Measurements from ENCODE around the gene CASQ1.

CASQ1 gene

DNA sequence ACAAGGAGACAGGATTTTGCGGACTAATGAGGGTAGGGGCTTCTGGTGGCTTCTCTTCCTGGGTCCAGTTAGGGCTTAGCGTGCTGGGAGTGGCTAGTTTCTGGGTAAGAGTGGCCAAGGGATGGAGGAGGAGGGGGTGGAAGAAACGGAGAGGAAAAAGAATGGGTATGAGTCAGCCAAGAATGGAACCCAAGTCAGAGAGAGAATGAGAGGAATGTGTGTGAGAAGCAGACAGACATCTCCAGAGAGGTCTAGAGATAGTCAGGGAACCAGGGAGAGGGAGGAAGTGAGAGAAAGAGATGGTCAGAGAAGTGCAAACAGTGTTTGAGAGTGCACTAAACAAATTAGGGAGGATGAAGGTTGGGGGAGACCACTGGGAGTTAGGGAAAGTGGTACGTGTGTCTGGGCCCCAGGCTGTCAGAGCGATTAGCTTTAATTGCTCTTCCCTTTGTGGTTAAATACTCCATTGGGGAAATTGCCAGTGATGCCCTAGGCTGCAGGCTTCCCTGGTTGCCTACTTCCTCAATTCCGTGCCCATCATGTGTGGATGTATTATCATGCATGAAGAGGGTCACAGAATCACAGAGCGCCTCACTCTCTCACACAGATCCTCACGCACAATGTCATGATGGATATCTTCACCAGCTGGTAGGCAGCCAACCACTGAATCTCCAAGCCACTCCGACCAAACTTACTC, 16.2 kb downstream of the CASQ1 start:
- no peak for DNase-seq

DNA sequence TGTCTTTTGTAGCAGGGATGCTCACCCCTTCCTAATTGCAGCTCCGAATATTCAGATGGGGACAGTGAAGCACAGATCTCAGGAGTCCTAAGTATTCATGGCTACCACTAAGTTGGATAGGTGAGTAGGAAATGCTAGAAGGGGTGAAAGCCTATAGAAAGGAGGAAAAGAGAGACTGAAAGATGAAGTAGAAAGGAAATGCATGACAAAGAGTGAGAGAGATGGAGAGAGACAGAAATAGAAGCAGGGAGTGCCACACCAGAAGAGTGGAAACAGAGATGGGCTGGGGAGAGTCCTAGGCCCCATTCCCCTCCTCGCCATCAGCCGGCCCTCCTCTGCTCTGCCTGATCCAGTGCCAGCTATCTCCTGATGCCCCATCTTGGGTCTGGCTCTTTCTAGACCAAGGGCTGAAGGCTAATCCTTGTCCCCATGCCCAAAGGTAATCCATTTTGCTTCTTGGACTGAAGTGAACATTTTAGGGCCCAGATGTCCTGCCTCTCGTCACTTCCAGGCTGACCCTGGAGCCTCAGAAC, 16.8 kb downstream of the CASQ1 start:
- no peak for DNase-seq

- no peak for DNase-seq
These were observed 17.6 kb downstream of the CASQ1 start for GRCh38 chr1:160207771-160208556.

- DNase-seq: no peak
These were observed 18.4 kb downstream of the CASQ1 start for GRCh38 chr1:160208557-160209320.

DNA sequence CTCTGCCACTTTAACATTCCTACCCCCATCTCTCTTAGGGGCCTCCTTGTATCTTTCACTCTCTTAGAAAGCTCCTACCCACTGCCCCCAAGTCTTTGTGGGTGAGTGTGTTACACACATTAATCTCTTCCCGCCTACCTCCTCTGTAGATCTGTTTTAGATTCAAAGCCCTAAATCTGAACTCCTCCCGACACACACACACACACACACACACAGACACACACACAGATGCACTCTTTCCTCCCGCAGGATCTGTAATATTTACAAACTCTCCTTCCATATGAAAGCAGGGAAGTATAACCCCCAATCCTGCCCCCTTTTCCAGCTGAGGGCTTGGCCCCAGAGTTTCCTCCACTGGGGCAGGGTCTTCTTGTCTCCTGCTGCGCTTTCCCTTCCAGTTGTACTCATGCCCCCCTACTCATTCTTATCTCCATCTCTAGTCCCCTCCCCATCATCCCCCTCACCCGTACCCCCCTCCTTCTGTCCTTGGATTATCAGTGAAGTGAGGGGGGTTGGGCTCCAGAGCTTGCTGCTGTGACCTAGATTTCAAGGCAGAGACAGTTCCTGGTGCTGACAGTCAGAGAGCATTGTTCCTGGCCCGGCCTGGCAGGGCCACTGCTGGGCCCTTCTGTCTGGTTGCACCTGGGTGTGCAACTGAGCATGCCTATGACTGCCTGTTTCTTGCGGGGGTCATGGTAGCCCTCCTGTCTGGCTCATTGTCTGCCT, 19.1 kb downstream of the CASQ1 start:
- no peak for DNase-seq

- DNase-seq: no peak
These were observed 20.2 kb downstream of the CASQ1 start for GRCh38 chr1:160210561-160210960.

GRCh38 chr1:160211046-160211790, 20.8 kb downstream of the CASQ1 start:
- no peak for DNase-seq

- no peak for DNase-seq
These were observed 24.2 kb downstream of the CASQ1 start for GRCh38 chr1:160214481-160215140.

GRCh38 chr1:160216301-160216700, 25.9 kb downstream of the CASQ1 start:
- DNase-seq: no peak

DNA sequence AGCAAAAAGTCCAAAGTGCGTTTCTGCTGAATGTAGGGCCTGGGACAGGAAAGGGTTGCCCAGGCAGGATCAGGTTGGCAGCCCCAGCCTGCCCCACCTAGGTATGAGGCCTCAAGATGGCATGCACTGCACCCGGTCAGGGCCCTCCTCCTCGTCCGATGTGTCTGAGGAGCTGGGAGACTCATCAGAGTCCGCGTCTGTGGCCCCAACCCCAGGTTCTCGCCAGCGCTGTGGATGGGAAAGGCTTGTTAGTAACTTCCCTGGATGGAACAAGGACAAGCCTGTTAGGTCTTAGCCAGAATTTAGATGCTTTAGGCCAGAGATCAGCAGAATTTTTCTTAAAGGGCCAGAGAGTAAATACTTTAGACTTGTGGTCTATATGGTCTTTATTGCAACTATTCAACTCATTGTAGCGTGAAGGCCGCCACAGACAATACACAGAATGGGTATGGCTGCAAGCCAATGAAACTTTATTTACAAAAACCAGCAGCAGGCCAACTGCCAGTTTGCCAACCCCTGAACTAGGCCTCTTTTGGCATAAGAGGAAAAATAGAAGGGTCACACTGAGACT, 27.2 kb downstream of the CASQ1 start:
- DNase-seq: no peak

DNA sequence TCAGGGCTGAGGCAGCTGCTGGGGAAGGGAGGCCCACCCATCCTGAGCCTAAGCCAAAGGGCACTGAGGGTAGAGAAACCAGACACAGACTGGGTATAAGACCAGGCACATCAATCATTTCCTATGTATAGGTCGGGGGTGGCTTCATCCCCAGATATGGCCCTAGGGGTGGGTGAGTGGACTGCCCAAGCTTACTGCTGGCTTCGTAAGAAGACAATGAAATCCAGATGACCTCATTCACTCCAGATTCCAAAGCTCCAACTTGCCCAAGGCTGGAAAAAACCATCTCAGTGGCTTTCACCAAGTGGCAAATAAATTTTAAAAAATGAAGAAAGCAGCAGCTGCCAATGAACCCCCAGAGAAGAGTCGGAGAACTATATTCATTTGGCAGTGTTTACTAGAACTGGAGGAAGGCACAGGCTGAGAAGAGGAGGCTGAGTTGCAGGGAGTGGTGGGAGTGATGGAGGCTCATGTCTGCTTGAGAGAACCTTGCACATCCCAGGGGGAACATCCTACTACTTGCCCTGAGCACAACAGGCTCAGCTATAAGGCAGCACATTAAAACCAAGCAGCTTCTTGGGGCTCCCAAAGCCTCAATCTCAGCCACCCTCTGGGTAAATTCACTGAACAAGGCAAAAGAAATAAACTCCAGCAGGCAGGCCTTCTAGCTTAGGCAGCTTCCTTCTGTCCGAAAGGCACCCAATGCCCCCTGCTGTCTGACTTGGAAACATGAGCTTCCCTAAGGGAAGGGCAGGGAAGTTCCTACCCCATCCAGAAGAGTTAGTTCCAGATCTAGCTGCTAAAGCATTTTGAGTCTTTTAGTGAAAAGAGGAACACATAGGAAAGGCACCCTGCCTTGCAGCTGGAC, 28.9 kb downstream of the CASQ1 start:
- no peak for DNase-seq

- no peak for DNase-seq
These were observed 29.9 kb downstream of the CASQ1 start for GRCh38 chr1:160220301-160220700.

DNA sequence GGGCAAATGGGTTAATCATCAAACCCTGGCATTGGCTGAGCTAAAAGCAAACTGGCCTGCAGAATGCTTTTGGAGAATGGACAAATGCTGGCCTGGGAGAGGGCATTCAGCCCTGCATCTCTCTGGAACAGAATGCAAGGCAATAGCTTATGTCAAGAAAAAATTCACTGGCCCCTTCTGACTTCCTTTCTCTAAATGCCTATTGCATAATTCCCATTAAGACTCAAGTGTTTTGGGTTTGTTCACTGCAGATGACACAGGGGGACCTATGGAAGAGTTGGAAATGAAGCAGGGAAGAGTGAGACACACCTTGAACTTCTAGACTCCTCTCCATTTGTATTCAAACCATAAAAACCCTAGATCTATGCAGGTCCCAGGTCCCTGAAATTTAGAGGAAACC, 30.7 kb downstream of the CASQ1 start:
- no peak for DNase-seq

GRCh38 chr1:160222546-160222945, 32.2 kb downstream of the CASQ1 start:
- DNase-seq: no peak

- no peak for DNase-seq
These were observed 34.2 kb downstream of the CASQ1 start for GRCh38 chr1:160224606-160225005.

DNA sequence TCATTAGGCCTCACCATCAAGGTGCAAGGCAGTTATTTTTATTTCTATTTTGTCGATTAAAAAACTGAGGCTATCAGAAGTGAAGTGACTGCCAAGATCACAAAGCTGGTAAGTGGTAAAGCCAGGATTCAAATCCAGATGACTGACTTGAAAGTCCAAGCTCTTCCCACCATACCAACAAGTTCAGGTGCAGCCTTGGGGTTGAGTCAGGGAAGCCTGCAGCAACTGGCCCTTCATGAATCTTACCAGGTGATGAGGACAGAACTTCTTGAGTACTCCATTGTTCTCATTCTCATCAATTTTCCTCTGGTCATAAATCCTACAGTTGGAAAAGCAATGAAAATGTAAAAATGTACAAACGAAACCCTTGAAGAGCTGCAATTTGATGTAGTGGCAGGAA, 35.0 kb downstream of the CASQ1 start:
- no peak for DNase-seq

DNA sequence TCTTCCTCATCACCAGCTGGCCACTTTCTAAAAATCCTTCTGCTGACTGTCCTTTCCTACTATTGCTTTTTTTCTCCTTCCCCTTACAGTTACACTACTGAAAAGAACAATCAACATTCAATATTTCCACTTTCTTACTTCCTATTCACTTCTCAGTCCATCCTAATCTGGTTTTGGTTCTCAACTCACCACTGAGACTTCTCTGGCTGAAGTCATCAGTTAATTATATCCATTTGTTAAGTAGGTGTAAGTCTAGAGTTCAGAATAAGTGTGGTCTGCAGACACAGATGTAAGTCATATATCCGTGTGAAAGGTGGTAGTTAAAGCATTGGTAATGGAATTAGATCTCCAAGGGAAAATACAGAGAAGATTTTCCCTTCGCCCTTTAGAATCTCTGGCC, 36.2 kb downstream of the CASQ1 start:
- no peak for DNase-seq

DNA sequence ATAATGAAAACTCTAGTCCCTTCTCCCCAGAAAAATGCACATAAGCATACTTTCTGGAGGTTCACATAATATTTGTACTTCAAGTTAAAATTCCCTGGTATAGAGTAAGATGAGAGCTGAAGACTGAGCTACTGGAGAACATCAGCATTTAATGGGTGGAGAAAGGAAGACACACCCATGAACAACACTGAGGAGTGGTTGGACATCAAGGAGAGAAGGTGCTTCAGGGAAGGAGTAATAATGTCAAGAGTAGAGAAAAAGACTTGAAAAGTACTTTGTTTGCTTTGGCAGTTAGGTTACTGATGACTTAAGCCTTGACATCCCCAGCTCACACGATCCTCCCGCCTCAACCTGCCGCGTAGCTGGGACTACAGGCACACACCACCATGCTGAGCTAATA, 36.7 kb downstream of the CASQ1 start:
- DNase-seq: no peak

GRCh38 chr1:160227561-160227960, 37.2 kb downstream of the CASQ1 start:
- no peak for DNase-seq

DNA sequence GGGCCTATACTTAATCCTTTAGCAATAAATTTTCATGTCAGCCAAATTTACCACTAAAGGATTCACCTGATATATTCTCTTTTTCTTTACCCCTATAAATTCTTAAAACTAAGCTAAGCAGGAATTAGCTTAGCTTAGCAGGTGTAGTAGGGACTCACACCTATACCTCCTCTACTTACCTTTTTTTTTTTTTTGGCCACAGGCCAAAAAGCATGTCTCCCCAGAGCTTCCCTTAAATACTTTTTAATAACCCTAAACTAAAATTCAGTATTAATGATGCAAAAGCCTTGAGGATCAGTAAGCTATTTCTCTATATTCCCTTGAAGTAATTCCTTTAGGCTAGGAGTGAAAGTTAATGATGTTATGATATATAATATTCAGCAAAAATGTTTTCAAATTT, 38.1 kb downstream of the CASQ1 start:
- no peak for DNase-seq

Data from stimulated activated CD4-positive, alpha-beta T cell treated with anti-CD3 and anti-CD28 coated beads, Interleukin-15, amount 100 ng/mL, for 24 hours (primary cell).